PC-3 (cell line): ENCODE data around the gene PAX5.

Experiments used
- EZH2 ChIP-seq: fragments of 300-600 bp; sonication (generic); IDR thresholded peaks from one replicate; pipeline ENCODE4 v1.6.1; 2017; ENCODE audit warnings: antibody characterized with exemption, mild to moderate bottlenecking, low read length; ENCODE audit not compliant: unreplicated experiment
- EZH2phosphoT487 ChIP-seq: fragments of 300-600 bp; sonication (generic); IDR thresholded peaks from 2 replicates; pipeline ENCODE4 v1.6.1; 2018; ENCODE audit warnings: mild to moderate bottlenecking, antibody characterized with exemption, low read length, borderline replicate concordance
- TF ChIP-seq, protein P1 (sequence below): fragments of 300-600 bp; sonication (generic); conservative IDR thresholded peaks from 2 replicates; pipeline ENCODE4 v1.5.1; 2017; ENCODE audit warnings: antibody characterized with exemption, low read depth, mild to moderate bottlenecking, low read length

DNA sequence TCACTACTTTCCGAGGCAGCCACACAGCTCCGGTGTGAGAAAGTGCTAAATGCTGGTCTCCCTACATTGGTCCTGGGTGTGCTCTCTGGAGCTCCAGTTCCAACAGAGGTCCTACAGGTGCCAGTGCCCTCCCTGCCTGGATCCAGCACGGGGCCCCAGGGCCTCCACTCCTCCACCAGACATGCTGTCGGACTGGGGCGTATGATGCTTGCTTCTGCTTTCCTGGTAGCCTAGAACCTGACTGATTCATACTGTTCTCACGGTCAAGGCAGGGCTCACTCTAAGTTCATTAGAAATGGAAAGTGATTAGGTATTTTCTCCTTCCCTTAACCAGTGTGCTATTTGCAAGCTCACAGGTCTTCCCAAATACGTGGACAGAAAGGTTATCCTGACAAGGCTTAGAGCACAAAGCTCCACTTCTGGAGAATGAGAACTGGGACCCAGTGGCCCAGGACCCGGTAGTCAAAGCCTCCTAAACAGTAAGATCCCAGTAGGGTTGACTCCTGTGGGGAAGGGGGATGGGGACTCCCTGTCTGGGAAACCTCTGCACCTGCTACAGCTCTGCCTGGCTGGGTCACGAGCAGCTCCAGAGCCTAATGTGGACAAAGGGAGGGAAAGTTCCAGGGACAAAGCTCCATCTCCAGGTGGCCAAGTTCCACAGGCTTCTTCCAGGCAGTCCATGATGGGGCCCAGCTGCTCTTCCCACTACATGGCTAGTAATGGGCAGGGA, 98.1 kb downstream of the PAX5 start:
- TF ChIP-seq, protein P1, sequence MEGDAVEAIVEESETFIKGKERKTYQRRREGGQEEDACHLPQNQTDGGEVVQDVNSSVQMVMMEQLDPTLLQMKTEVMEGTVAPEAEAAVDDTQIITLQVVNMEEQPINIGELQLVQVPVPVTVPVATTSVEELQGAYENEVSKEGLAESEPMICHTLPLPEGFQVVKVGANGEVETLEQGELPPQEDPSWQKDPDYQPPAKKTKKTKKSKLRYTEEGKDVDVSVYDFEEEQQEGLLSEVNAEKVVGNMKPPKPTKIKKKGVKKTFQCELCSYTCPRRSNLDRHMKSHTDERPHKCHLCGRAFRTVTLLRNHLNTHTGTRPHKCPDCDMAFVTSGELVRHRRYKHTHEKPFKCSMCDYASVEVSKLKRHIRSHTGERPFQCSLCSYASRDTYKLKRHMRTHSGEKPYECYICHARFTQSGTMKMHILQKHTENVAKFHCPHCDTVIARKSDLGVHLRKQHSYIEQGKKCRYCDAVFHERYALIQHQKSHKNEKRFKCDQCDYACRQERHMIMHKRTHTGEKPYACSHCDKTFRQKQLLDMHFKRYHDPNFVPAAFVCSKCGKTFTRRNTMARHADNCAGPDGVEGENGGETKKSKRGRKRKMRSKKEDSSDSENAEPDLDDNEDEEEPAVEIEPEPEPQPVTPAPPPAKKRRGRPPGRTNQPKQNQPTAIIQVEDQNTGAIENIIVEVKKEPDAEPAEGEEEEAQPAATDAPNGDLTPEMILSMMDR: no peak
- TF ChIP-seq EZH2phosphoT487: no peak
- no peak for TF ChIP-seq EZH2
